ENCODE results near the gene NPPC. TPM values are rescaled to one million over a fixed set of nuclear protein-coding genes. Genes with fewer than 3 reads are reported as not detected.

Gene NPPC
- total RNA-seq, 1 experiment from 2014 or later, result not detected

DNA sequence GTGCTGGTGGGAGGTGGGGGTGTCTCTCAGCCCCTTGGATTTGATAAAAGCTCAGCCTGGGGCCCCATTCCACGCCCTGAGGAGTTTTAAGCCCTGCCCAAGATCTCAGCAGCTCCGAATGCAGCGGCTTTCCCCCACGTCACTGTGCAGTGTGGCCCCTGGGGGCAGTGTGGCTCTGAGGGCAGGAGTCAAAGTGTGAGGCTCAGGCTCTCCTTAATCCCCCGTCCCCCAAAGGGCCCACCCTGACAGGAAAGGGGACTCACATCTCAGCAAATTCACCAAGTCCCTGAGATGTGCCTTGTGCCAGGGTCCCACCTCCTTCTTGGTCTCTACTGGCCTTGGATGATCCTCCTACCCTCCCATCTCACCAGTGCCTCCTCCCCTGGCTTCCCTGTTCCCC lies 25.2 kb downstream of the NPPC start:
- Histone ChIP-seq H3K36me3 (ENCODE audit: low read depth) (no peaks in the 10 kb centered on the region), H3K4me2 (no peak overlapping the region; the same call in 1 of the 2 replicates), H3K9me3 (ENCODE audit: insufficient read depth, low read depth) (no peaks in the 10 kb centered on the region), H3K4me3 (no peak overlapping the region), H3F3A (ENCODE audit: insufficient read depth, low read depth) (no peaks in the 10 kb centered on the region), H3K4me1 (replicated peaks; ENCODE audit: insufficient read depth) (no peaks in the 10 kb centered on the region), H4K20me1 (ENCODE audit: insufficient read depth) (no peaks in the 10 kb centered on the region), H3K27me3 (ENCODE audit: insufficient read depth, low read depth) (no peaks in the 10 kb centered on the region), H3K79me2 (ENCODE audit: low read depth) (no peaks in the 10 kb centered on the region), H2AFZ (no peak overlapping the region), H3K27ac (no peak overlapping the region), H3K9me2 (ENCODE audit: insufficient read depth) (no peaks in the 10 kb centered on the region)
- ChIA-PET POLR2A (ENCODE audit: unreplicated experiment) (interaction anchor here (0.6 kb wide), 1 partner anchor 521 kb away, joined by 5 read pairs; no protein-coding TSS in a partner anchor), CTCF (interaction anchor here (0.6 to 1.4 kb wide), 6 partner anchors 17 to 597 kb away, joined by 3 to 7 read pairs (median 4); no protein-coding TSS in a partner anchor)
- TF ChIP-seq, protein P1, sequence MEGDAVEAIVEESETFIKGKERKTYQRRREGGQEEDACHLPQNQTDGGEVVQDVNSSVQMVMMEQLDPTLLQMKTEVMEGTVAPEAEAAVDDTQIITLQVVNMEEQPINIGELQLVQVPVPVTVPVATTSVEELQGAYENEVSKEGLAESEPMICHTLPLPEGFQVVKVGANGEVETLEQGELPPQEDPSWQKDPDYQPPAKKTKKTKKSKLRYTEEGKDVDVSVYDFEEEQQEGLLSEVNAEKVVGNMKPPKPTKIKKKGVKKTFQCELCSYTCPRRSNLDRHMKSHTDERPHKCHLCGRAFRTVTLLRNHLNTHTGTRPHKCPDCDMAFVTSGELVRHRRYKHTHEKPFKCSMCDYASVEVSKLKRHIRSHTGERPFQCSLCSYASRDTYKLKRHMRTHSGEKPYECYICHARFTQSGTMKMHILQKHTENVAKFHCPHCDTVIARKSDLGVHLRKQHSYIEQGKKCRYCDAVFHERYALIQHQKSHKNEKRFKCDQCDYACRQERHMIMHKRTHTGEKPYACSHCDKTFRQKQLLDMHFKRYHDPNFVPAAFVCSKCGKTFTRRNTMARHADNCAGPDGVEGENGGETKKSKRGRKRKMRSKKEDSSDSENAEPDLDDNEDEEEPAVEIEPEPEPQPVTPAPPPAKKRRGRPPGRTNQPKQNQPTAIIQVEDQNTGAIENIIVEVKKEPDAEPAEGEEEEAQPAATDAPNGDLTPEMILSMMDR (conservative IDR thresholded peaks at IDR 0.05), result no peak
- TF ChIP-seq EZH2 (IDR thresholded peaks at IDR 0.05; ENCODE audit: low read depth), result no peak
- no TSS peak for BruUV-seq (replicated peaks)
- DNase-seq, result no peak
- intact Hi-C loops (cut with micrococcal nuclease; ENCODE audit: unreplicated experiment), result loop anchor here (1.0 to 10.0 kb wide), 2 partner anchors 49 to 624 kb away; partner anchors contain the start of genes CHRND and PRSS56

DNA sequence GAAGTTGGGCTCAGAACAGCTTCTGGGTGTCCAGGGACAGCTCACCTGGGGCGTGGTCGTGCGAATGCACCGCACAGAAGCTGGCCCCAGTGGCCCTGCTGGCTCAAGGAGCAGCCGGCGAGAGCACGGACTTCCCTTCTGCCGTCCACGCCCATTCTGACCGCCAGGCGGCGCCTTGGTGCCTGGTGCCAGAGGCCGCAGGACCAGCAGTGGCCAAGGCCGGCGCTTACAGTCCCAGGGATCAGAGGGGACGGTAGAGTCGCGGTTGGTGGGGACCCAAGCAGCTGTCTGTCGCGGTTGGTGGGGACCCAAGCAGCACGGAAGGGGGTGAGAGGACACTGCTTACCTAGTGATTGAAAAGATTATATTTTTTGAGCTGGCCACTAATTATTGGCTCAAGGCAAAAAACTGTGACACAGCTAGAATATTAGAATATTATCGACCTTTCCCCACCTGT lies 25.7 kb downstream of the NPPC start:
- no TSS peak for BruUV-seq (replicated peaks)
- Histone ChIP-seq H3F3A (ENCODE audit: insufficient read depth, low read depth) (no peaks in the 10 kb centered on the region), H4K20me1 (ENCODE audit: insufficient read depth) (no peaks in the 10 kb centered on the region), H3K79me2 (ENCODE audit: low read depth) (no peaks in the 10 kb centered on the region), H3K4me2 (peak overlapping the region; percentile 45; the same call in 1 of the 2 replicates), H3K4me1 (replicated peaks; ENCODE audit: insufficient read depth) (no peaks in the 10 kb centered on the region), H2AFZ (no peak overlapping the region), H3K27me3 (ENCODE audit: insufficient read depth, low read depth) (no peaks in the 10 kb centered on the region), H3K9me2 (ENCODE audit: insufficient read depth) (no peaks in the 10 kb centered on the region), H3K36me3 (ENCODE audit: low read depth) (no peaks in the 10 kb centered on the region), H3K4me3 (no peak overlapping the region), H3K9me3 (ENCODE audit: insufficient read depth, low read depth) (no peaks in the 10 kb centered on the region), H3K27ac (no peak overlapping the region)
- TF ChIP-seq, protein P1 (conservative IDR thresholded peaks at IDR 0.05), result peak; percentile 91
- no peak for TF ChIP-seq EZH2 (IDR thresholded peaks at IDR 0.05; ENCODE audit: low read depth)
- ChIA-PET CTCF (interaction anchor here (0.6 to 1.4 kb wide), 5 partner anchors 16 to 597 kb away, joined by 3 to 5 read pairs (median 4); no protein-coding TSS in a partner anchor), POLR2A (ENCODE audit: unreplicated experiment) (interaction anchor here (0.6 kb wide), 1 partner anchor 521 kb away, joined by 5 read pairs; no protein-coding TSS in a partner anchor)
- intact Hi-C loops (cut with micrococcal nuclease; ENCODE audit: unreplicated experiment), result loop anchor here (1.0 to 10.0 kb wide), 2 partner anchors 48 to 624 kb away; partner anchors contain the start of genes CHRND and PRSS56
- DNase-seq, result peak; percentile 64 to 88

DNA sequence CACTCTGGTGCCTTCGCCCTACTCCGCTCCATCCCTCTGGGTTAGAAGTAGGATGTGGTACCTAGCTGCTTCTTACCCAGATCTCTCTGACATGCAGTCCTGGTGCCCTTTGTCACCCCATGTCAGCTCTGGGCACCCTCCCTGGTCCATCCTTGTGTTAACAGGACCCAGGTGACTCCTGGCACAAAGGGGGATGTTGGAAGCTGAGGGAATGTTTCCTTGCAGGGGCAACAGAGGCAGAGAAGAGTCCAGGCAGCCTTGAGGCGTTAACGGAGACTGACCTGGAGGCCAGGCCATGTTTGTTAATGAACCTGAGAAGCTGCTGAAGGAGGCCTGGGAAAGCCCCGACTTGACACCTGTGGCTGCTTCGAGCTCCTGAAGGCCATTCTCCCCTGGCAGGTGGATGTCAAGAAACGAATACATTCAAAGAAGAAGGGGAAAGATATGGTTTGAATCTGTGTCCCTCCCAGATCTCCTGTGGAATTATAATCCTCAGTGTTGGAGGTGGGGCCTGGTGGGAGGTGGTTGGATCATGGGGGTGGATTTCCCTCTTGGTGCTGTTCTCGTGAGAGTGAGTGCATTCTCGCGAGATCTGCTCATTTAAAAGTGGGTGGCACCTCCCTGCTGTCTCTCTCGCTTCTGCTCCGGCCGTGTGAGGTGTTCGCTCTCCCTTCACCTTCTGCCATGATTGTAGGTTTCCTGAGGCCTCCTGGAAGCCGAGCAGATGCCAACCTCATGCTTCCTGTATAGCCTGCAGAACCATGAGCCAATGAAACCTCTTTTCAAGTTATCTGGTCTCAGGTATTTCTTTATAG lies 31.4 kb downstream of the NPPC start:
- Histone ChIP-seq H3F3A (ENCODE audit: insufficient read depth, low read depth) (no peaks in the 10 kb centered on the region), H3K9me2 (ENCODE audit: insufficient read depth) (no peaks in the 10 kb centered on the region), H4K20me1 (ENCODE audit: insufficient read depth) (no peaks in the 10 kb centered on the region), H3K27me3 (ENCODE audit: insufficient read depth, low read depth) (no peaks in the 10 kb centered on the region), H3K9me3 (ENCODE audit: insufficient read depth, low read depth) (no peaks in the 10 kb centered on the region), H3K4me1 (replicated peaks; ENCODE audit: insufficient read depth) (no peaks in the 10 kb centered on the region), H3K4me2 (no peak overlapping the region), H3K36me3 (ENCODE audit: low read depth) (no peaks in the 10 kb centered on the region), H3K27ac (no peak overlapping the region), H3K4me3 (no peak overlapping the region), H3K79me2 (ENCODE audit: low read depth) (no peaks in the 10 kb centered on the region), H2AFZ (no peak overlapping the region)
- intact Hi-C loops (cut with micrococcal nuclease; ENCODE audit: unreplicated experiment), result no loop called here
- no TSS peak for BruUV-seq (replicated peaks)
- no peak for DNase-seq
- ChIA-PET POLR2A (ENCODE audit: unreplicated experiment) (no interaction called here), CTCF (no interaction called here)
- TF ChIP-seq, protein P1 (conservative IDR thresholded peaks at IDR 0.05), result no peak
- no peak for TF ChIP-seq EZH2 (IDR thresholded peaks at IDR 0.05; ENCODE audit: low read depth)

Measured in PC-9 (cell line).